COR-L47 (cell line): ENCODE data around the gene SH2D7.
A peak's percentile ranks its signal among the peaks of the same experiment; 100 is the strongest.
"Not testable (repeated sequence)": the region's sequence is repeated elsewhere in the genome, so short reads cannot be mapped to it uniquely, and the experiment has no call there.

Experiments
- DNase-seq: peaks from one replicate; lab custom pipeline; 2025; lab: John Stamatoyannopoulos, UW

Gene SH2D7

DNA sequence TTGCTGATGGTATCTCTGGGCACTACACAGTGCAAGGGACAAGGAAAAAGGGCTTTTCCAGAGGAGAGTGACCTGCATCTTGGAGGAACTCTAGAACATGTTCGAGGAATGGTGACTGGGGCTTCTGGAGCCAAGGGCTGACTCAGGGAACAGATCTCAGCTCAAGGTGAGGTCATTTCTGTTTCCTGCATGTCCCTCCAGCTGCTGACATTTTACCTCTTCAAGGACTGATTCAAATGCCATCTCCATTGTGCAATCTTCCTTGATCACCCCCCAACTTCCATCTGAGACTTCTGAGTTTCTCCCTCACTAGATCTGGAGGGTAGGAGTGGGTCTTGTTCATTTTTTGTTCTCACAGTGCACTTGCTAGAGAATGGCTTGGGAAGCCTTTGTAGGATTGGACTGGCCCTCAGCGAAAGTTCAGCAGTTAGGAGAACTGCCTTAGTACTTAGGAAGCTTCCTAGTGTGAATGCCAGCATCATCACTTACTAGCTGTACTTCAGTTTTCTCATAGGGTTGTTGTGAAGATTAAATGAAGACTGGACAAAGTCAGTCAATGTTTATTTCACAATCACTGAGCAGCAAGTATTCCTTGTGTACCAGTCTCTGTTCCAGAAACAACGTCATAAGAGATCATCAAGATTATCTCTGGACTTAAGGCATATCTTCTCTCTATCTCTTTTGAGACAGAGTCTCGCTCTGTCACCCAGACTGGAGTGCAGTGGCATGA, 54.2 kb downstream of the SH2D7 start:
- no peak for DNase-seq

DNA sequence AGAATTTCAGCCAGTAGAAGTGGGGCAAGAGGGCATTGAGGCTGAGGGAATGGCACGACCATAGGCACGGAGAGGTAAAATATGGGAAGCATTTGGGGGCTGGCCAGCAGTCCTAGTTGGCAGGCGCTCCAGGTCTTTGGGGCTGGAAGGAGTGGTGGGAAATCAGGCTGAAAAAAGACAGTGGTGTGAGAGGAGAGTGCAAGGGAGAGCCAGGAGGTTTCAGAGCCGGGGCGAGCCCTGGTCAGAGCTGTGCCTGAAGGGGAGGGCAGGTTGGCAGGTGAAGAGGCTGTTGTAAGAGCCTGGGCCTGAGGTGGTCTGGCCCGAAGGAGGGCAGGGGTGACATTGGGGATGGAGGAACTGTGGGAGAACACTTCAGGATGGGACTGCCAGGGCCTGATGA, 55.2 kb downstream of the SH2D7 start:
- DNase-seq, result no peak

DNA sequence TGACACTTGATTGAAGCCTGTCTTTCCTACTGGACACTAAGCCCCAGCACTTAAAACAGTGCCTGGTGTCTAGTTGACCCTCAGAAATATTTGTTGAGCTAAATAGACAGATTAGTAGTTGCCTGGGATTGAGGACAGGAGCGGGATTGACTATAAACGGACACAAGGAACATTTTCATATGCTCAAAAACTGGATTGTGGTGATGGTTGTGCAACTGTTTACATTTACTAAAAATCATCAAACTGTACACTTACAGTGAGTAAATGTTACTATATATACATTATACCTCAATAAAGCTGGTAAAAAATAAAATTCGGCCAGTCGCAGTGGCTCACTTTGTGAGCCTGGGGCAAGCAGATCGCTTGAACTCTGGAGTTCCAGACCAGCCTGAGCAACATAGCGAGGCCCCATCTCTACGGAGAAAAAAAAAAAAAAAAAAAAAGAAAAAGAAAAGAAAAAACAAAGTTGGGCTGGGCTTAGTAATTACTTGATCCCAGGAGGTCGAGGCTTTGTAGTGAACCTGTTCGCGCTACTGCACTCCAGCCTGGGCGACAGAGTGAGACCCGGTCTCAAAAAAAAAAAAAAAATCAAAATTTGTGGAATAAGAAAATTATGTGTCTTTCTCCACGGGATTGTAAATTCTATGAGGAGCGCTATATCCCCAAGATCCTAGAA, 56.2 kb downstream of the SH2D7 start:
- DNase-seq, result no peak

DNA sequence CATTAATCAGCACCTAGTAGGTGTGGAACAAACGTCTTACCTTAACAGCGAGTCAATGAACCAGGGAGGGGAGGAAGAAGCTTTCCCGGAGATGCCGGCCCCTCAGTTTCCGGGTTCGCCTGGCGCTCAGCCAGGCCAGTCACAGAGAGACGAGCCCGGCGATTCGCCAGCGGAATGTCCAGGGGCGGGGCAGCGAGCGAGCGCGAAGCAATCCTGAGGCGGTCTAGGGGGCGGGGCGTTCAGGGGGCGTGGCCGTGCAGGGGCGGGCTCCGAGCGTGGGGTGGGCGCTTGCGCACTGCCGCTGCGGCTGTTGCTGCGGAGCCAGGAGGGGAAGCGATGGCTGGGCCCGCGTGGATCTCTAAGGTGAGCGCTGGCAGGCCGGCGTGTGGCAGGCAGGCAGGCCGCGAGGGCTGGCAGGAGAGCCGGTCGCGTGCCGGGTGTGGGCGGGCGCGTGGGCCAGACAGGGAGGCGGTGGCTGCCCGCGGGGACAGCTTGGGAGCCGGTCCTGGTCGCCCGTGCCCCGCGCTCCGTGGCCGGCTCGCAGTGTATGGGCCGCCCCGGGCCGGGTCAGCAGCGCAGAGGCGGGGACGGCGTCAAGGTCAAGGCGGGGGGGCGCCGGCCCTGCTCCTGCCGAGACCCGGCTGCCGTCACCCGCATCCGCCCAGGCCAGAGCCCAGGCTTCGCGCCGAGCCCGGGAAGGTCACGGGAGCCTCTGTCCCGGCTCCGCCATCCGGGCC, 56.9 kb downstream of the SH2D7 start, which contains the start of gene IDH3A:
IDH3A (plus strand) TSS at position 295 of the 737 bp plus-strand sequence; CDS start at position 337, 42 bp downstream.
- DNase-seq, result peak; percentile 96

DNA sequence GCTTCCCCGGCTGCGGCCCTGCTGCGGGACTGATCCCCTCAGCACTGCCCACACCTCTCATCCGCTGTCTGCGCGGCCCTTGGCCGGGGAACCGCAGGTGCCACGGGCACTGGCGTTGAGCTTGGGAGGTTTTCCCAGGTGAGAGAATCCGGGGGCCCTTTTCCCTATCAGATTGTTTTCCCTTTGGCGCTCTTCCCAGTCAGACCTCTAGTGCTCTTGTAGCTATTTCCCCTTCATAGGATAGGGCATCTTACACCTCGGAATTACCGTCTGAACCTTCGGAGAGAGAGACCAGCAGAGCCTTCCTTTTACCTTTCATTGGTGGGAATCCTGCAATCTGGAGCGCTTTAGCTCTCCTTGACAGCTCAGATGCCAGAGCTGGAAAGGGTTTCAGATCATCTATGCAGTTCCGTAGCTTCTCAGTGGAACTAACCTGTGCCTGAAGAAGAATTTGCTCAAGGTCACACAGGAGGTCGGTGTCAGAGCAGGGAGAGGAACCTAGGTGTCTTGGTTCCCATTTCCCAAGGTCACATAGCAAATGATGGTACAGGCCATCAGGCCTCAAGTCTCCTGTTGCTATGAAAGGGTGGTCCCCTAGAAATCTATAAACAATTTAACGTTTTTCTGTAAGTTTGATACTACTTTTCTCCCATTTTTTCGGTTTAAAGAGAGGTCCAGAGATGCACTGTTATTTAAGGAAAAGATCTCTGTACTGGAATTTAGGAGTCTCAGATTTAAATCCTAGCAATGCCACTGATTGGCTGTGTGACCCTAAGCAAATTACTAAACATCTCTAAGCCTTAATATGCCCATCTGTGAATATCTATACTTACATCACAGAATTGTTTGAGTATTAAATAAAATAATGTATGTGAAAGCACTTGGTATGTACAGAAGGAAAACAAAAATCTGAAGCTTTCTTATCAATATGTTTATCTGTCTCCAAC, 57.7 kb downstream of the SH2D7 start:
- peak; percentile 66 for DNase-seq

DNA sequence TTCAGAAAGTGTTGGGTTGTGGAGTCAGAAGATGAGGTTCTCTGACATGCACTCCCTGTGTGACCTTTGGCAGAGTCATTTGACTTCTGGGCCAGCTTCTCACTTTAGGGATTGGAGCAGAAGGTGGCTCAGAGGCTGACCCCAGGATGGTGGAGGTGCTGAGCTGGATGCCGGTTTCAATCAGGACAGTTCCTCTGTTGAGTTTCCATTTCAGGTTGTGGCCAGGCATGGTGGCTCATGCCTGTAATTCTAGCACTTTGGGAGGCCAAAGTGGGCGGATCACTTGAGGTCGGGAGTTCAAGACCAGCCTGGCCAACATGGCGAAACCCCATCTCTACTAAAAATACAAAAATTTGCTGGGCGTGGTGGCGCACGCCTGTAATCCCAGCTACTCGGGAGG, 58.7 kb downstream of the SH2D7 start:
- DNase-seq, result not testable (repeated sequence)
